ENCODE data around the gene GPR52.
"Not testable (repeated sequence)": the region's sequence is repeated elsewhere in the genome, so short reads cannot be mapped to it uniquely, and the experiment has no call there.

Gene GPR52, protein sequence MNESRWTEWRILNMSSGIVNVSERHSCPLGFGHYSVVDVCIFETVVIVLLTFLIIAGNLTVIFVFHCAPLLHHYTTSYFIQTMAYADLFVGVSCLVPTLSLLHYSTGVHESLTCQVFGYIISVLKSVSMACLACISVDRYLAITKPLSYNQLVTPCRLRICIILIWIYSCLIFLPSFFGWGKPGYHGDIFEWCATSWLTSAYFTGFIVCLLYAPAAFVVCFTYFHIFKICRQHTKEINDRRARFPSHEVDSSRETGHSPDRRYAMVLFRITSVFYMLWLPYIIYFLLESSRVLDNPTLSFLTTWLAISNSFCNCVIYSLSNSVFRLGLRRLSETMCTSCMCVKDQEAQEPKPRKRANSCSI

DNA sequence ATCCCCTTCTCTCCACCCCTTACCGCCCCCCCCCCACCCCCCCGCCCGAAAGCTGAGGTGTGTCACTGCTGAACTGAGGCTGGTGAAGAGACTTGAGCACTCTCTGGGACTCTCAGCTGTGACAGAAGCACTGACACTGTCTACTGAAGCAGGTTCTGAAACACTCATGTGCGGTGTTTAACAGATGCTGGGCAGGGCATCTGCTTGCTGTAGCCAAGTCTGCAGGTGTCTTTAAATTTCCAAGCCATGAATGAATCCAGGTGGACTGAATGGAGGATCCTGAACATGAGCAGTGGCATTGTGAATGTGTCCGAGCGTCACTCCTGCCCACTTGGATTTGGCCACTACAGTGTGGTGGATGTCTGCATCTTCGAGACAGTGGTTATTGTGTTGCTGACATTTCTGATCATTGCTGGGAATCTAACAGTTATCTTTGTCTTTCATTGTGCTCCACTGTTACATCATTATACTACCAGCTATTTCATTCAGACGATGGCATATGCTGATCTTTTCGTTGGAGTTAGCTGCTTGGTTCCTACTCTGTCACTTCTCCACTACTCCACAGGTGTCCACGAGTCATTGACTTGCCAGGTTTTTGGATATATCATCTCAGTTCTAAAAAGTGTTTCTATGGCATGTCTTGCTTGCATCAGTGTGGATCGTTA lies at the start of gene GPR52:
Gene GPR52 (plus strand): TSS at position 99 of the 665 bp plus-strand sequence. CDS start 148 bp downstream, at position 247.
- DNase-seq = no peak

DNA sequence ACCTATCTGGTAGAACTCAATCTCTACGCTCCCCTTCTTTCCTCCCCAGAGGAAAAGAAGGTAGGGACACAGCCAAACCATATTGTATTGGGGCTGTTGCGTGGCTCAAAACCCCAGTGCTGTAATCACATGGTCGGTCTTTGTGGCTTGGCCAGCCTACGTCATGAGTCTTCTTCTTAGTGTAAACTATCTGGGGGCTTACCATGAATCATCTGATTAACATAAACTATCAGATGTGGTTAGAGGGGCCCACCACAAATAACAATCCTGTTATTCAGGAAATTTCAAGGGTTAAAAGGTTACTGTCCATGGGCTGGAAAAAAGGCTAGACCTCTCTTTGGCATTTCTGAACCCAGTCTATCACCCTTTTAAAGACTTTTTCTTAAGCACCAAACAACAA lies 49.5 kb upstream of the GPR52 start:
- no peak for DNase-seq

GRCh38 chr1:174399211-174399610 lies 48.6 kb upstream of the GPR52 start:
- DNase-seq = no peak

DNA sequence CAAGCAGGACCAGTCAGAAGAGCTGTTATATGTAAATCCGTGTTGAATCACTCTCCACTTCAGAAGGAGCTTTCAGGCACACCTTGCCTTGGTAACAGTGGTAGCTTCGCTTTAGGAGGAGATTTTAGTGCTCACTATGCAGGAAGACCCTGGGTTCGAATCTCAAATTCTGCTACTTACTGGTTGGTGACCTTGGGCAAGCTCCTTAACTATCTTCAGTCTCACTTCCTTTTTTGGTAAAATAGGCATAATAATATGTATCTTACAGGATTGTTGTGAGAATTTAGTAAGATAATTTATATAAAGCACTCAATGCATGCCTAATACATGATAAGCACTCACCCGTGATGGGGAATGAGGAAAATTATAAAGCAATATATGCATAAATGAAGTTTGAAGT lies 46.7 kb upstream of the GPR52 start:
- DNase-seq = no peak

GRCh38 chr1:174405219-174405618 lies 42.5 kb upstream of the GPR52 start:
- no peak for DNase-seq

DNA sequence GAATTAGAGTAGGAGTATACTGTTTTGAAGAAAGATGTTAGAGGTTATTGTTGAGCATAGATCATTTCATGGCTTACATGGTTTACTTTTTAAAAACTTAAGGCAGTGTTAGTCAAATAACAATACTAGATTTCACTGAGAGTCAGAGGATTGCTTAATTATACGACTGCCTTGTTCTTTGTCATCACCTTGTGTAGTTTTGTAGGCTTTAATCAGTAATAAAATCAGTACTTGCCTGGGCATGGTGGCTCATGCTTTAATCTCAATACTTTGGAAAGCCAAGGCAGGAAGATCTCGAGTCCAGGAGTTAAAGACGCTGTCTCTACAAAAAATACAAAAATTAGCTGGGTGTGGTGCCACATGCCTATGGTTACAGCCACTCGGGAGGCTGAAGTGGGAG lies 41.3 kb upstream of the GPR52 start:
- DNase-seq = no peak

- no peak for DNase-seq
These were observed 40.1 kb upstream of the GPR52 start for GRCh38 chr1:174407665-174408064.

DNA sequence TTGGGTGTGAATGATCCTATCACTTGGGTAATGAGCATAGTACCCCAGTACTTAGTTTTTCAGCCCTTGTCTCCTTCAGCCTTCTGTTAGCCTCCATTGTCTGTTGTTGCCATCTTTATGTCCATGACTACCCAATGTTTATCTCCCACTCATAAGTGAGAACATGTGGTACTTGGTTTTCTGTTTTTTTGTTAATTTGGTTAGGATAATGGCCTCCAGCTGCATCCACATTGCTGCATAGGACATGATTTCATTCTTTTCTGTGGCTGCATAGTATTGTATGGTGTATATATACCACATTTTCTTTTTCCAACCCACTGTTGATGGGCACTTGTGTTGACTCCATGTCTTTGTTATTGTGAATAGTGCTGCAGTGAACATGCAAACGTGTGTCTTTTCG lies 39.6 kb upstream of the GPR52 start:
- DNase-seq = no peak

DNA sequence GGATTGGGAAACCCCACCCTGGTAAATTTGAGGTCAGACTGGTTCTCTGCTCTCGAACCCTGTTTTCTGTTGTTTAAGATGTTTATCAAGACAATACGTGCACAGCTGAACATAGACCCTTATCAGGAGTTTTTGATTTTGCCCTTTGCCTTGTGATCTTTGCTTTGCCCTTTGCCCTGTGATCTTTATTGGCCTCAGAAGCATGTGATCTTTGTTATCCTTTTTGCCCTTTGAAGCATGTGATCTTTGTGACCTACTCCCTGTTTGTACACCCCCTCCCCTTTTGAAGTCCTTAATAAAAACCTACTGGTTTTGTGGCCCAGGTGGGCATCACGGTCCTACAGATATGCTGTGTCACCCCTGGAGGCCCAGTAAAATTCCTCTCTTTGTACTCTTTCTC lies 38.0 kb upstream of the GPR52 start:
- DNase-seq = not testable (repeated sequence)

- DNase-seq = no peak
These were observed 34.1 kb upstream of the GPR52 start for GRCh38 chr1:174413632-174414031.

GRCh38 chr1:174414203-174414602 lies 33.6 kb upstream of the GPR52 start:
- no peak for DNase-seq

DNA sequence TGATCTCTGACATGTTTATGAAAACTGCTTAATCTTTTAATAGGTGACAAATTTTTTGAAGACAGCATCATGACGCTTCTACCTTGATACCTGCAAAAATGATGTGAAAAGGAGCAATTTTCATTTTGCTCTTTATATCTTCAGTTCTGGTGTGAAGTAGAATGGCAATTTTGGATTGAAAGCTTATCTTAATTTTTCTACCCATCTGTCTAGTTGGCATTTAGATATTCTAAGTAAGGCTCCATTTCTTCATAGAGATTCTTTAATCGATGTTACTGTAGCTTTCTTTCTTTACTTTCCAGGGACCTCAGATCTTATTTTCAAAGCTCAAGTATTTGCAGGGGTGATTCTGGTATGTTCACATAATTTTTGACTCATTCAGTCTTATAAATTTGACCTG lies 32.3 kb upstream of the GPR52 start:
- DNase-seq = no peak

DNA sequence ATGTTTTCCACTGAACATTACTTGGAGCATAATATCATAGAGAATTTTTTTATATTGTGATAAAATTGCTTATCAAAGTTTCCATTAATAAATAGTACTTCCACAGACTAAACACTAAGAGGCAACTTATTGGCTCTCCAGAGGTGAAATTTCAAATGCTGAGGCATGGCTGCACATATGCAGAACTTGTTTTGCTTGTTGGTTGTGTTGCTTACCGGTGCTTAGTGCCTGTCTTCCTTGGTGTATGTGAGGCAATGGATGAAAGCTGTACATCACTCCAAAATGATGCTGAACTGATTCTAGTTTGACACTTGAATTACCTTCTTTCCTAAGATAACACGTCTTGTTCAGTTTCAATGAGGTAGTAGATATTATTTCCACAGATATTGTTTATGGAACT lies 29.8 kb upstream of the GPR52 start:
- no peak for DNase-seq

- DNase-seq = no peak
These were observed 22.6 kb upstream of the GPR52 start for GRCh38 chr1:174425121-174425520.

DNA sequence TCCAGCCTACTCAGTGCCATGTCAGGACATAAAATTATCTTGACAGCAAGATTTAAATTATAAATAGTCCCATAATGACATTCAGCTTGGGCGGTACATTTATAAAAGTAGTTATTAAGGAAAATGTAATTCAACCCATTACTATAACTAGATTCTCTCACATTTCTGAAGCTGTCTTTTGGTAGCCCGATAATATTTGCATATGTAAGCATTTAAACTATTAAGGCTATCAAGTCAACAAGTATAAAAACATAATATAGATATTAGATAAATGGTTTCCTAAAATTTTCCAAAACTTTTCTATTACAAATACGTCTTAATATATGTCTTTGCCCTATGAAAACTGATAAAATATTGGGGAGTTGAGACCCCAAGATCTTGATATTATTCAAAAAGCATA lies 21.6 kb upstream of the GPR52 start:
- no peak for DNase-seq

DNA sequence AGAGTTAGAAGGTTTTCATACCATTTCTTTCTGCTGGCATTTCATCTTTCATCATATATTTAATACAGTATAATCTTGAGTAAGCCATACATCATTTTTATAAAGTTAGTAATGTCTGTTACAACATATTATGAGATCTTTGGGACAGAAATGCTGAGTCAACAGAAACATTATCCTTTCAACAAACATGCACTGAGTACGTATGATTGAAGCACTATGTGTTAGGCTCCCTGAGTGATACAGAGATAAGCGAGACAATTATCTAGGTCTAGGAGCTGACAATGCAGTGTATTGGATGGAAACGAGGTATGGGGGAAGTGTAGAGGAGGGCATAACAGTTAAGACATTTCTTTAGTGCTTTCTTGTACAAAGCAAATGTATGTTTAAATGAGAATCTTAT lies 19.7 kb upstream of the GPR52 start:
- no peak for DNase-seq

GRCh38 chr1:174428739-174429138 lies 19.0 kb upstream of the GPR52 start:
- DNase-seq = no peak

GRCh38 chr1:174433451-174433850 lies 14.3 kb upstream of the GPR52 start:
- no peak for DNase-seq

GRCh38 chr1:174445351-174445750 lies 2.4 kb upstream of the GPR52 start:
- DNase-seq = no peak

DNA sequence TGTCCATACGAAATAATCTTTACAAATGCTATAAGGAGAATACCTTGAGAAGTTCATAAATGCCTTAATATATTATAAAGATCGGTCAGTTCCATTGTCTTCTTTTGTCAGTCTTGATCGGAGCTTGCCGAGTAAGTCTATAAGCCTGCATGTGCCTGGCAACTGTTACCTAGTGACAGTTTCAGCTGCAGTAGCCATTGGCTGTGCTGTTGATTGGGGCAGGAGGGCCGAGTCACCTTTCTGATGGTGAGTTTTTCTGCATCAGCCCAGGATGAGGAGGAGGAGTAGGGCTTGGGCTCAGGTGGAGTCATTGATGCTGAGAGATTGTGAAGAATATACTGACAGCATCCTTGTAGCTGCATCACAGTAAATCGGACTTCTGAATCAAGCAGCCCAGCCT lies 1.9 kb upstream of the GPR52 start:
- DNase-seq = no peak

DNA sequence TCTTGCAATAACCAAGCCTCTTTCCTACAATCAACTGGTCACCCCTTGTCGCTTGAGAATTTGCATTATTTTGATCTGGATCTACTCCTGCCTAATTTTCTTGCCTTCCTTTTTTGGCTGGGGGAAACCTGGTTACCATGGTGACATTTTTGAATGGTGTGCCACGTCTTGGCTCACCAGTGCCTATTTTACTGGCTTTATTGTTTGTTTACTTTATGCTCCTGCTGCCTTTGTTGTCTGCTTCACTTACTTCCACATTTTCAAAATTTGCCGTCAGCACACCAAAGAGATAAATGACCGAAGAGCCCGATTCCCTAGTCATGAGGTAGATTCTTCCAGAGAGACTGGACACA lies 743 bp downstream of the GPR52 start:
- no peak for DNase-seq

GRCh38 chr1:174448974-174449373 lies 1.2 kb downstream of the GPR52 start:
- DNase-seq = no peak

DNA sequence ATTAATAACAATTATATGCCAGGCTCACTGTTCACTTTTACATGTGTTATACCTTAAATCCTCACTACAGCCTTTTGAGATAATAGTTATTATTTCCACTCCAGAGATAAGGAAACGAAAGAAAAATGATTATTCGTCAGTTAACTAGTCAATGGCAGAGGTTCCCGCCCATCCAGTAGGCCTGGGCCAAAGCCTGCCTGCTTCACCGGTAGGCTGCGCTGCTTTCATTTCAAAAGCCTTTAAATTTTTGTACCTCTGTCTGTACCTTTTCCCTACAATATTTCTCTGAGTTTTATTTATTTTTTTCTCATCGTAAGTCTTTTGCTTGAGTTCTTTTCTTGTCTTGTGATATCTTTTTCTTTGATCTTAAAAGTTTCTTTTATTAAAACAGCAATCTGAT lies 3.6 kb downstream of the GPR52 start:
- no peak for DNase-seq

DNA sequence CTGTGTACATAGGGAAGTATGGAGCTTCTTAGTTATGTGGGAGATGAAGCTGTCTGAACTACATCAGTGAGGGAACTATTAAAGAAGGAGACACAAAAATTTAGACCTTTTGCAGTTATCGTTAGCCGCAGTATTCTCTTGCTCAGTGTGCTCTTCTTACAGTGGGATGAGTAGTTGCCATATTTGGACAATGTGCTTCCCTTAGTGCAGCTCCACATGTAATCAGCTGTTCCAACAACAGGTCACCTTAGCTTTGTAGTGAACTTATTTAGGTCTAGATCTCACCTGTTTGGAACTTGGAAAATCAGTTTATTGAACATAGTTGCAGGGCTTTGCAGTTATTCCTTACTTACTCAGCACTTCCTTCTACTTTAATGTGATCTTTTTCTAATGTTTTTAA lies 18.1 kb downstream of the GPR52 start:
- DNase-seq = no peak

DNA sequence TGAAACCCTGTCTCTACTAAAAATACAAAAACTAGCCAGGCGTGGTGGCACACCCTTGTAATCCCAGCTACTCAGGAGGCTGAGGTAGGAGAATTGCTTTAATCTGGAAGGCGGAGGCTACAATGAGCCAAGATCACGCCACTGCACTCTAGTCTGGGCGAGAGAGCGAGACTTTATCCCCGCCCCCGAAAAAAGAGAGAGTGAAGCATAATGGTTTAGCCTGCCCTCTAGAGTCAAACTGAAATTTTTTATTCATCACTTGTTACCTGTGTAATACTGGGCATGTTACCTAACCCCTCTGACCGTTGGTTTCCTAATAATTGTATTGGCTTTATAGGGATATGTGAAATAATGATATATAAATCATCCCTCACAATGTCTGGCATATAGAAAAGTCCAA lies 18.8 kb downstream of the GPR52 start:
- no peak for DNase-seq

Data from activated CD4-positive, alpha-beta T cell treated with anti-CD3 and anti-CD28 coated beads, Interleukin-2, amount 50 U/mL, for 1 hour (primary cell).